SK-N-SH (cell line): Measurements from ENCODE around the gene ARMH3. TPM values are rescaled to one million over a fixed set of nuclear protein-coding genes. Genes with fewer than 3 reads are reported as not detected.
A peak's percentile ranks its signal among the peaks of the same experiment; 100 is the strongest.

ENCODE experiments used
- ELF1 ChIP-seq: IDR thresholded peaks from 2 replicates; pipeline ENCODE4 v1.4.0; 2012
- EZH2phosphoT487 ChIP-seq: fragments of 200-600 bp; sonication (generic); IDR thresholded peaks from 2 replicates; pipeline ENCODE4 v1.6.1; 2017; ENCODE audit warnings: low read depth, mixed run types, mild to moderate bottlenecking, antibody characterized with exemption, moderate library complexity, borderline replicate concordance
- FOXJ3 ChIP-seq: sonication (generic); formaldehyde crosslinking; IDR thresholded peaks from 2 replicates; pipeline ENCODE4 v1.5.1; 2020; ENCODE audit warnings: mild to moderate bottlenecking, missing genetic modification reagents
- FOXM1 ChIP-seq: IDR thresholded peaks from 2 replicates; pipeline ENCODE4 v1.4.0; 2012; ENCODE audit warnings: low read depth, mild to moderate bottlenecking
- JUND ChIP-seq: IDR thresholded peaks from 2 replicates; pipeline ENCODE4 v1.4.0; 2012
- MXI1 ChIP-seq: IDR thresholded peaks from 2 replicates; pipeline ENCODE4 v1.6.1; 2012; ENCODE audit warnings: mild to moderate bottlenecking, low read depth, low read length, improper control_type of control experiment
- NRF1 ChIP-seq: IDR thresholded peaks from 2 replicates; pipeline ENCODE4 v1.6.1; 2012; ENCODE audit warnings: low read depth, mild to moderate bottlenecking, low read length
- POLR2AphosphoS5 ChIP-seq: IDR thresholded peaks from 2 replicates; pipeline ENCODE4 v1.6.1; 2012; ENCODE audit warnings: low read depth, low read length
- polyA plus RNA-seq, 3 experiments: library from polyadenylated mRNA; depleted of rRNA; stranded (reverse); fragments of >200 nt; gene quantifications; 2 replicates each; pipeline ENCODE4 v1.2.3, GENCODE V29; 2012
- TF ChIP-seq, protein P1 (sequence below): IDR thresholded peaks from 2 replicates; pipeline ENCODE4 v1.6.1; 2012; ENCODE audit warnings: mild to moderate bottlenecking, low read depth, low read length, moderate library complexity
- TF ChIP-seq, protein P2 (sequence below): IDR thresholded peaks from 2 replicates; pipeline ENCODE4; 2012
- TF ChIP-seq, protein P3 (sequence below): fragments of 150-350 bp; IDR thresholded peaks from 2 replicates; pipeline ENCODE4 v1.6.1; 2016; ENCODE audit warnings: mild to moderate bottlenecking, low read depth, low read length
- TF ChIP-seq, protein P4 (sequence below): IDR thresholded peaks from 2 replicates; pipeline ENCODE4 v1.4.0; 2012; ENCODE audit warnings: low read depth
- TF ChIP-seq, protein P5 (sequence below): fragments of 200-600 bp; sonication (generic); IDR thresholded peaks from 2 replicates; pipeline ENCODE4 v1.6.1; 2017; ENCODE audit warnings: antibody characterized with exemption, mild to moderate bottlenecking, moderate library complexity

ARMH3 gene
- polyA plus RNA-seq, 1 of the 3 experiments (the other 2 are of a cell fraction), result 12.1 TPM

DNA sequence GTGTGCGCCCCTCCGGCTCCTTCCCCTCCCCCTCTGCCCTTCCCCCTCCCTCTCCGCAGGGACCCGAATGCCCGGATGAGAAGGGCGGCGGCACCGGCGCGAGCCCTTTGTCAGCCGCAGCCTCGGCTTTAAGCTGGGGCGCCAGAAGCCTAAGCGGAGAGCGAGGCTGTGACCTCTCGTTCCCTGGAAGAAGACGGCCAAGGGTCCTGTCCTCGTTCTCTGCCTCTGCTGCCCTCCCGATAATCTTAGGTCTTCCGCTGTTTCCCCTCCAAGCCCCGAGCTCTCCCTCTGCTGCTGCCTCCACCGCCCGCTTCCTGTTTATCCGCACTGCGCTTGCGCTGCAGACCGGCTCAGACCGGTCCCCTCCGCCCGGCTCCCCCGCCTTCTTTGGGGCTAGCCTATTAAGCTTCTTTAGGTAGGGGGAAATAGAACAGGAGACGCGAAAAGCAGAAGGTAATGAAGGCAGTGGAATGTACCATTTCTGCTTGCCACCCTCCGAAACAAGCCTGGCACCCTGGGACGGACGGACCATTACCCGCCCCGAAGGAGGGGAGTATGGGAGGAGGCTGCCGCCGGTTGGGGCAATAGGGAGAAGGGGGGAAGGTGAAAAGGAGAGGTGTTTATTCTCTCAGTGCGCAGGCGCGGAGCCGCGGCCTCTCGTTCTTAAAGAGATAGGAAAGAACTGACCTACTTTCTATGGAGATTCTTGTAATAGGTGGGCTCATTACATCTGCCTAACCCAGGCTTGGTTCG is 237.7 kb downstream of the ARMH3 start, which contains the start of gene OGA (continued):
- TF ChIP-seq, protein P1, sequence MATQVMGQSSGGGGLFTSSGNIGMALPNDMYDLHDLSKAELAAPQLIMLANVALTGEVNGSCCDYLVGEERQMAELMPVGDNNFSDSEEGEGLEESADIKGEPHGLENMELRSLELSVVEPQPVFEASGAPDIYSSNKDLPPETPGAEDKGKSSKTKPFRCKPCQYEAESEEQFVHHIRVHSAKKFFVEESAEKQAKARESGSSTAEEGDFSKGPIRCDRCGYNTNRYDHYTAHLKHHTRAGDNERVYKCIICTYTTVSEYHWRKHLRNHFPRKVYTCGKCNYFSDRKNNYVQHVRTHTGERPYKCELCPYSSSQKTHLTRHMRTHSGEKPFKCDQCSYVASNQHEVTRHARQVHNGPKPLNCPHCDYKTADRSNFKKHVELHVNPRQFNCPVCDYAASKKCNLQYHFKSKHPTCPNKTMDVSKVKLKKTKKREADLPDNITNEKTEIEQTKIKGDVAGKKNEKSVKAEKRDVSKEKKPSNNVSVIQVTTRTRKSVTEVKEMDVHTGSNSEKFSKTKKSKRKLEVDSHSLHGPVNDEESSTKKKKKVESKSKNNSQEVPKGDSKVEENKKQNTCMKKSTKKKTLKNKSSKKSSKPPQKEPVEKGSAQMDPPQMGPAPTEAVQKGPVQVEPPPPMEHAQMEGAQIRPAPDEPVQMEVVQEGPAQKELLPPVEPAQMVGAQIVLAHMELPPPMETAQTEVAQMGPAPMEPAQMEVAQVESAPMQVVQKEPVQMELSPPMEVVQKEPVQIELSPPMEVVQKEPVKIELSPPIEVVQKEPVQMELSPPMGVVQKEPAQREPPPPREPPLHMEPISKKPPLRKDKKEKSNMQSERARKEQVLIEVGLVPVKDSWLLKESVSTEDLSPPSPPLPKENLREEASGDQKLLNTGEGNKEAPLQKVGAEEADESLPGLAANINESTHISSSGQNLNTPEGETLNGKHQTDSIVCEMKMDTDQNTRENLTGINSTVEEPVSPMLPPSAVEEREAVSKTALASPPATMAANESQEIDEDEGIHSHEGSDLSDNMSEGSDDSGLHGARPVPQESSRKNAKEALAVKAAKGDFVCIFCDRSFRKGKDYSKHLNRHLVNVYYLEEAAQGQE, result peak; percentile 81; the same call in 1 of the 2 replicates
- TF ChIP-seq POLR2AphosphoS5 (peak; percentile 98), JUND (peak; percentile 78; the same call in 1 of the 2 replicates), EZH2phosphoT487 (no peak), NRF1 (peak; percentile 82), ELF1 (peak; percentile 89), FOXM1 (no peak), MXI1 (peak; percentile 41), FOXJ3 (CRISPR knock-in tag) (peak; percentile 55; the same call in 1 of the 2 replicates)
- TF ChIP-seq, protein P2, sequence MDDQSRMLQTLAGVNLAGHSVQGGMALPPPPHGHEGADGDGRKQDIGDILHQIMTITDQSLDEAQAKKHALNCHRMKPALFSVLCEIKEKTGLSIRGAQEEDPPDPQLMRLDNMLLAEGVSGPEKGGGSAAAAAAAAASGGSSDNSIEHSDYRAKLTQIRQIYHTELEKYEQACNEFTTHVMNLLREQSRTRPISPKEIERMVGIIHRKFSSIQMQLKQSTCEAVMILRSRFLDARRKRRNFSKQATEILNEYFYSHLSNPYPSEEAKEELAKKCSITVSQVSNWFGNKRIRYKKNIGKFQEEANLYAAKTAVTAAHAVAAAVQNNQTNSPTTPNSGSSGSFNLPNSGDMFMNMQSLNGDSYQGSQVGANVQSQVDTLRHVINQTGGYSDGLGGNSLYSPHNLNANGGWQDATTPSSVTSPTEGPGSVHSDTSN, result peak; percentile 42; the same call in 1 of the 2 replicates
- TF ChIP-seq, protein P3, sequence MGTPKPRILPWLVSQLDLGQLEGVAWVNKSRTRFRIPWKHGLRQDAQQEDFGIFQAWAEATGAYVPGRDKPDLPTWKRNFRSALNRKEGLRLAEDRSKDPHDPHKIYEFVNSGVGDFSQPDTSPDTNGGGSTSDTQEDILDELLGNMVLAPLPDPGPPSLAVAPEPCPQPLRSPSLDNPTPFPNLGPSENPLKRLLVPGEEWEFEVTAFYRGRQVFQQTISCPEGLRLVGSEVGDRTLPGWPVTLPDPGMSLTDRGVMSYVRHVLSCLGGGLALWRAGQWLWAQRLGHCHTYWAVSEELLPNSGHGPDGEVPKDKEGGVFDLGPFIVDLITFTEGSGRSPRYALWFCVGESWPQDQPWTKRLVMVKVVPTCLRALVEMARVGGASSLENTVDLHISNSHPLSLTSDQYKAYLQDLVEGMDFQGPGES, result peak; percentile 12; the same call in 1 of the 2 replicates
- TF ChIP-seq, protein P4, sequence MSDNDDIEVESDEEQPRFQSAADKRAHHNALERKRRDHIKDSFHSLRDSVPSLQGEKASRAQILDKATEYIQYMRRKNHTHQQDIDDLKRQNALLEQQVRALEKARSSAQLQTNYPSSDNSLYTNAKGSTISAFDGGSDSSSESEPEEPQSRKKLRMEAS, result 0 out of 2 replicates have a peak, but pooled peaks have one; percentile 70
- TF ChIP-seq, protein P5, sequence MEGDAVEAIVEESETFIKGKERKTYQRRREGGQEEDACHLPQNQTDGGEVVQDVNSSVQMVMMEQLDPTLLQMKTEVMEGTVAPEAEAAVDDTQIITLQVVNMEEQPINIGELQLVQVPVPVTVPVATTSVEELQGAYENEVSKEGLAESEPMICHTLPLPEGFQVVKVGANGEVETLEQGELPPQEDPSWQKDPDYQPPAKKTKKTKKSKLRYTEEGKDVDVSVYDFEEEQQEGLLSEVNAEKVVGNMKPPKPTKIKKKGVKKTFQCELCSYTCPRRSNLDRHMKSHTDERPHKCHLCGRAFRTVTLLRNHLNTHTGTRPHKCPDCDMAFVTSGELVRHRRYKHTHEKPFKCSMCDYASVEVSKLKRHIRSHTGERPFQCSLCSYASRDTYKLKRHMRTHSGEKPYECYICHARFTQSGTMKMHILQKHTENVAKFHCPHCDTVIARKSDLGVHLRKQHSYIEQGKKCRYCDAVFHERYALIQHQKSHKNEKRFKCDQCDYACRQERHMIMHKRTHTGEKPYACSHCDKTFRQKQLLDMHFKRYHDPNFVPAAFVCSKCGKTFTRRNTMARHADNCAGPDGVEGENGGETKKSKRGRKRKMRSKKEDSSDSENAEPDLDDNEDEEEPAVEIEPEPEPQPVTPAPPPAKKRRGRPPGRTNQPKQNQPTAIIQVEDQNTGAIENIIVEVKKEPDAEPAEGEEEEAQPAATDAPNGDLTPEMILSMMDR, result no peak
- TF ChIP-seq, all 33 proteins: peak for 19
